NCI-H748 treated with DMSO at 0.1 percent for 48 hours (cell line): ENCODE results near the gene GPR152.
A peak's percentile ranks its signal among the peaks of the same experiment; 100 is the strongest.

ENCODE experiments used
- DNase-seq: peaks from one replicate; lab custom pipeline; 2025; lab: John Stamatoyannopoulos, UW

The GPR152 gene

DNA sequence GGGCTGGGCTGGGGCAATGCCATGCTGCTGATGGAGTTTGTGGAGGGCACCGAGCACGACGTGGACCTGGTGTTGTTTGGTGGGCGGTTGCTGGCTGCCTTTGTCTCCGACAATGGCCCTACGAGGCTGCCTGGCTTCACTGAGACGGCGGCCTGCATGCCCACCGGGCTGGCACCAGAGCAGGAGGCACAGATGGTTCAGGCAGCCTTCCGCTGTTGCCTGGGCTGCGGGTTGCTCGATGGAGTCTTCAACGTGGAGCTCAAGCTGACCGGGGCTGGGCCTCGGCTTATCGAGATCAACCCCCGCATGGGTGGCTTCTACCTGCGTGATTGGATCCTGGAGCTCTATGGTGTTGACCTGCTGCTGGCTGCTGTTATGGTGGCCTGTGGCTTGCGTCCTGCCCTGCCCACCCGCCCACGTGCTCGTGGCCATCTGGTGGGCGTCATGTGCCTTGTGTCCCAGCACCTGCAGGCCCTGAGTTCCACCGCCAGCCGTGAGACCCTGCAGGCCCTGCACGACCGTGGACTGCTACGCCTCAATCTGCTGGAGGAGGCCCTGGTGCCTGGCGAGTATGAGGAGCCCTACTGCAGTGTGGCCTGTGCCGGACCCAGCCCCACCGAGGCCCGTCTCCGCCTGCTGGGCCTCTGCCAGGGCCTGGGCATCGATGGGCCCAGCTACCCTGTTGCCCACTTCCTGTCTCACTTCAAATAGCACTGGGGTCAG is 28.5 kb downstream of the GPR152 start:
- no peak for DNase-seq

DNA sequence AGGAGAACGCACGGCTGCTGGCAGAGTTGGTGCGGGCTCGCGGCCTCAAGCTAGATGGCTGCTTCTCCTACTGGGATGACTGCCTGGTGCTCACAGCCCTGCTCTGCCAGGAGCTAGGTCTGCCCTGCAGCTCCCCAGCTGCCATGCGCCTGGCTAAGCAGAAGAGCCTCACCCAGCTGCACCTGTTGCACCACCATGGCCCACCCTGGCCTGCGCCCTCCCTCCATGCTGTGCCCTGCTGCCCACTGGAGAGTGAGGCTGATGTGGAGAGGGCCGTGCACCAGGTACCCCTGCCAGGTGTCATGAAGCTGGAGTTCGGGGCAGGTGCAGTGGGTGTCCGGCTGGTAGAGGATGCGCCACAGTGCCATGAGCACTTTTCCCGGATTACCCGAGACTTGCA is 29.1 kb downstream of the GPR152 start:
- DNase-seq, result no peak

DNA sequence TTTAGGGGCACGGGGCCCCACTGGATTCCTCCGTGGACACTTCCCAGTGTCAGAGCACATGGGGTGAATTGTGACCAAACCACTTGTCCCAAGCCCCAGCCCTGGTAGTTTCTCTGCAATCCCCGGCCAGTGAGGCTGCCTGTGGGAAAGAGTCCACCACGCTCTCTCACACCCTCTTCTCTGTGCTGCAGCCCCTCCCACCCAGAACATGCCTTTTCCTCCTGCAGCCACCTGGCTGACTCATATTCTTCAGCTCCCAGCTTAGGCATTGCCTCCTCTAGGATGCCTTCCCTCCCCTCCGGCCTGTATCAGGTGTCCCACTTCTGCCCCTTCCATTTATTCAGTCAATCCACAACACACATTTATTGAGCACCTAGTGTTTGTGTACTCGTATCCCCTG is 29.6 kb downstream of the GPR152 start:
- no peak for DNase-seq

DNA sequence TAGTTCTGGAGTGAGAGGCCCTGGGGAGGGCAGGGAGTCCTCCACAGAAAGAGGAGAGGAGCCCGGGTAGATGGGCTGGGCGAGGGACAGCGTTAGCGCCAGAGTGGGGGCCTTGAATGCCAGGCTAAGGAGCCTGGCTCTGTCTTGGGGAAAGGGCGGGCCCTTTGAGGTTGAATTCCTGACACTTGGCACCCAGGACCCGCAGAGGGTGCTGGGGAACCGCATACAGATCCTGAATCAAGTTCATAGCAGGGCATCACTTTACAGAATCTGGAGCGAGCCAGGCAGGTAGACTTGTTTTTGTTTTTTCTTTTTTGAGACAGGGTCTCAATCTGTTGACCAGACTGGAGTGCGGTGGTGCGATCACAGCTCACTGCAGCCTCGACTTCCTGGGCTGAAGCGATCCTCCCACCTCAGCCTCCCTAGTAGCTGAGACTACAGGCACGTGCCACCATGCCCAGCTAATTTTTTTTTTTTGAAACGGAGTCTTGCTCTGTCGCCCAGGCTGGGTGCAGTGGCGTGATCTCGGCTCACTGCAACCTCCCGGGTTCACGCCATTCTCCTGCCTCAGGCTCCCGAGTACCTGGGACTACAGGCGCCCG is 31.0 kb downstream of the GPR152 start:
- no peak for DNase-seq

DNA sequence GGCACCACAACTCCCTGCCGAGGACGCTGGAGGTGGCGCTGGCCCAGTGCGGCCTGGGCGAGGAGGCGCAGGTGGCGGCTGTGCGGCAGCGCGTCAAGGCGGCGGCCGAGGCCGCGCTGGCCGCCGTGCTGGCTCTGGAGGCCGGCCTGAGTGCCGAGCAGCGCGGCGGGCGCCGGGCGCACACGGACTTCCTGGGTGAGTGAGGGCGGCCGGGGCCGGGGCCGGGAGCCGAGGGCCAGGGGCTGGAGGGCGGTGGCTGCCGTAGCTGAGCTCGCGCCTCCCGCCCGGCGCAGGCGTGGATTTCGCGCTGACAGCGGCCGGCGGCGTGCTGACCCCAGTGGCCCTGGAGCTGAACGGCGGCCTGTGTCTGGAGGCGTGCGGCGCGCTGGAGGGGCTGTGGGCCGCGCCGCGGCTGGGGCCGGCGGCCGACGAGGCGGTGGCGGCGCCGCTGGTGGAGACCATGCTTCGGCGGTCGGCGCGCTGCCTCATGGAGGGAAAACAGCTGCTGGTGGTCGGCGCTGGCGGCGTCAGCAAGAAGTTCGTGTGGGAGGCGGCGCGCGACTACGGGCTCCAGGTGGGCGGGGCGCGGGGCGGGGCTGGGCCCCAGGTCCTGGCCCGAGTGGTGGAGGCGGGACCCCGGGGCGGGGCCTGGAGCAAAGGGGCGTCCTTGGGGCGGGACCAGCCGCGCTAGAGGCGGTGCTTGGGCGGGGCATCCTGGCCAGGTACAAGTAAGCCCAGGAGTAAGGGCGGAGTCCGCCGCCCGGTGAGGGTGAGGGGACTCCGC is 31.7 kb downstream of the GPR152 start:
- peak; percentile 88 for DNase-seq

DNA sequence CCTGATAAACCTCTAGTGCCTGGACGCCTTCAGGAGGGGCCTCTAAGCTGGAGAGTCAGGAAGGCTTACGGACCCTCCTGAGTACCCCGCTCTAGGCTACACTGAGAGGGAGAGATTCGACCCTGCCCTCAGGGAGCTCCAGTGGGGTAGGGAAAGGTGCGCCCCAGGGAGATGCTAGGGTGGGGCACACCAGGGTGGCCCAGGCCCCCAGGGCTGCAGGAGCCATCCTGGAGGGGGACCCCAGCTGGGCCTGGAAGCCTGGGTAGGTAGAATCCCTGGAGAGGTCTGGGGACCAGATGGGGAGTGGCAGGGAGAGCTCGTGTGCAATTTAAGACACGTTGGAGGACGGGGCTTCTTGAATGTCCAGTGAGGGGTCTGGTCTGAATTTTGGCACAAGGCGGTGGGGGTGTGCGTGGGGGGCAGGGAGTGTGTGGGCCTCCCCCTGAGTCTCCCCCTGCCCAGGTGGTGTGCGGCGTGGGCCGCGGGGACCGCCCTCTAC is 32.3 kb downstream of the GPR152 start:
- no peak for DNase-seq

DNA sequence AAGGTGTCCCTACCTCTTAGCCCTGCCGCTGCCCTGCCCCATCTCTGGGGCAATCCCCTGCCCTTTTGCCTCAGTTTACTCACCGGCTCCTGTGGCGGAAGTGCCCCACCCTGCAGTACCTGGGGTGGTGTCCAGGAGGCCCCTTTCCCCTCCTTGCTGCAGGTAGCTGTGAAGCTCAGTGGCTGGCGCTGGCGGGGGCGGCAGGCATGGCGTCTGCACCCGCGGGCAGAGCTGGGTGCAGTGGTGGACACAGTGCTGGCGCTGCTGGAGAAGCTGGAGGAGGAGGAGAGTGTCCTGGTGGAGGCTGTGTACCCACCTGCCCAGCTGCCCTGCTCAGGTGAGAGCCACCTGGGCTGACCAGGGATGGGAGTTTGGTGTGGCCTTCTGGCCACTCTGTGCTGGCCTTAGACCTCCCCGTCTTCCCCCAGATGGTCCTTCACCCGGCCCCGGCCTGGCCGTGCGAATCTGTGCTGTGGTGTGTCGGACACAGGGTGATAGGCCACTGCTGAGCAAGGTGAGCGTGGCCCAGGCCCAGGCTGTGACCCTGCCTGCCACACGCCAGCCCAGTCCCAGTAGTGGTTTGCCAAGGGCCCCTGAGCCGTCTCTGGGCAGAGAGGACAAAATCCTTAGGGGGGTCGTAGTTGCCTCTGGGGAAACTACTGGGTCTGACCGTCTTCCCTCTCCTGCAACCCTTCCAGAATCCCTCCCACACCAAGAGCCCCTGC is 33.0 kb downstream of the GPR152 start:
- DNase-seq, result no peak

DNA sequence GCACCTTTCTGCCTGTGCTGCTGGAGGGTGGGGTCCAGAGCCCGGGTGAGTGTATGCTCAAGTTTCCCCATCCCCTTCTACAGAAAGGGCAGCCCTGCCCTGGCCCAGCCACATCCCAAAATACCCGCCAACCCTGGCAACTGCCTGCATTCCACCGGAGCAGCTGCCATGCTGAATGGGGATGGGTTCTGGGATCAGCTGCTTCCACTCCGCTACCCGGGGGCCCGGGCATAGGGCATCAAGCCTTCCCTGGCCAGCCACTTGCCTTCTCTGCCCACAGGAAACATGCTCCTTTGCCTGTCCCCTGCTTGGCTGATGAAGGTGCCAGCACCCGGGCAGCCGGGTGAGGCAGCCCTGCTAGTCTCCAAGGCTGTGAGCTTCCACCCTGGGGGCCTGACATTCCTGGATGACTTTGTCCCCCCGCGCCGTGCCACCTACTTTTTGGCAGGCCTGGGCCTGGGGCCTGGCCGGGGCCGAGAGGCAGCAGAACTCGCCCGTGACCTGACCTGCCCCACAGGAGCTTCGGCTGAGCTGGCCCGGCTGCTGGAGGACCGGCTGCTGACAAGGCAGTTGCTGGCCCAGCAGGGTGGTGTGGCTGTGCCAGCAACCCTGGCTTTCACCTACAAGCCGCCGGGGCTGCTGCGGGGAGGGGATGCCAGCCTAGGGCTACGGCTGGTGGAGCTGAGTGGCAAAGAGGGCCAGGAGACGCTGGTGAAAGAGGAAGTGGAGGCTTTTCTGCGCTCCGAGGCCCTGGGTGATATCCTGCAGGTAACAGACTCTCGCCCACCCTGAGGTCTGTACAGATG is 33.9 kb downstream of the GPR152 start:
- no peak for DNase-seq

DNA sequence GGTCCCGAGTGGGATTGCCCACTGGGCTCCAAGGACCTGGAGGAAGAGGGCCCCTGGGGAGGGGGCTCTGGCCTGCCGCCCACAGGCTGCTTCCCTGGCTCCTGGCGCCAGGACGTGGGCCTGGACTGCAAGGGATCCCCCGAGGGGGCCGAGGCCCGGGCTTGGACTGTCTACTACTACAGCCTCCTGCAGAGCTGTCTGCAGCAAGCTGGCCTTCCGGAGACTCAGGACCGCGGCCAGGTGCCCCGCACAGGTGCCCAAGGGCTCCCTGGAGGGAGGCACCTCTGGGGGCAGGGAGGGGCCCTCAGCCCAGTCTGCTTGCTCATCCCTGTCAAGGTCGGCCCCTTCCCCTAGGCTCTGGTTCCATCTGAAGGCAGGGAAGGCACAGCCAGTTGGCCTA is 35.1 kb downstream of the GPR152 start:
- no peak for DNase-seq

DNA sequence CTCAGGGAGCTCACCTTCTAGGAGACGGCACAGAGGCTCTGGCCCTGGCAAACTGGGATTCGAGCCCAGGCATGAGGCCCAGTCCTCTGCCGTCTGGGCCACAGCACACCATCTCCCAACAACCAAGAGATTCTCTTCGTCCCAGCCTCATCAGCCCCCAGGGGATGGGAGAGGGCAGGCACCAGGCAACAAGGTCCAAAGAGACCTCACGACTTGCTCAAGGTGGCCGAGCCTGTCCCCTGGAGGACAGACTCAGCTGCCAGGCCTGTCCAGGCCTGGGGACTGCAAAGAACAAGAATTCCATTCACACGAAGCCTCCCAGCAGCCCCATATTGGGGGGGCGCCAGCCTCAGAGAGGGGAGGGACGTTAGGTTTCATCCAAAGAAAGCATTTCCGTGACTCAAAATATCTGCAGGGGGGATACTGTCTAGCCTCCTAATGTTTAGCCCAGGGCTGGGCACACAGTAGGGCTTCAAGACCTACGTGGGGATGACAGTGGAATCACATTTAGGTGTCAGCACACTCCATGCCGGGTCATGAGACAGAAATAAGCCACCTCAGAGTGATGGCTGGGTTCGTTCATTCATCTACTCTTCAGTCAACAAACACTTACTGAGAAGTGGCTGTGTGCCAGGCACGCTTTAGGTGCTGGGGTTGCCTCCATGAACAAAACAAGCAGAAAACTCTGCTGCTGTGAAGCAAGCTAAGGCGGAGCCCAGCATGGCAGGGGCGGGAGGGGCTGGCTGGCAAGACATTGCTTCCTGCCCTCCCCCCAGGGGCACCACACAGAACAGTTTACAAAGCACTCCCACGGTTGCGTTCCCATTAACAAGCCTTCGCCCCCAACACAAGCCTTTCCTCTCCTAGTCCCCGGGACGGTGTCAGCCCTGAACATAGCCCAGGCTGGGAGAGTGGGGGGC is 35.9 kb downstream of the GPR152 start:
- peak; percentile 25 for DNase-seq

DNA sequence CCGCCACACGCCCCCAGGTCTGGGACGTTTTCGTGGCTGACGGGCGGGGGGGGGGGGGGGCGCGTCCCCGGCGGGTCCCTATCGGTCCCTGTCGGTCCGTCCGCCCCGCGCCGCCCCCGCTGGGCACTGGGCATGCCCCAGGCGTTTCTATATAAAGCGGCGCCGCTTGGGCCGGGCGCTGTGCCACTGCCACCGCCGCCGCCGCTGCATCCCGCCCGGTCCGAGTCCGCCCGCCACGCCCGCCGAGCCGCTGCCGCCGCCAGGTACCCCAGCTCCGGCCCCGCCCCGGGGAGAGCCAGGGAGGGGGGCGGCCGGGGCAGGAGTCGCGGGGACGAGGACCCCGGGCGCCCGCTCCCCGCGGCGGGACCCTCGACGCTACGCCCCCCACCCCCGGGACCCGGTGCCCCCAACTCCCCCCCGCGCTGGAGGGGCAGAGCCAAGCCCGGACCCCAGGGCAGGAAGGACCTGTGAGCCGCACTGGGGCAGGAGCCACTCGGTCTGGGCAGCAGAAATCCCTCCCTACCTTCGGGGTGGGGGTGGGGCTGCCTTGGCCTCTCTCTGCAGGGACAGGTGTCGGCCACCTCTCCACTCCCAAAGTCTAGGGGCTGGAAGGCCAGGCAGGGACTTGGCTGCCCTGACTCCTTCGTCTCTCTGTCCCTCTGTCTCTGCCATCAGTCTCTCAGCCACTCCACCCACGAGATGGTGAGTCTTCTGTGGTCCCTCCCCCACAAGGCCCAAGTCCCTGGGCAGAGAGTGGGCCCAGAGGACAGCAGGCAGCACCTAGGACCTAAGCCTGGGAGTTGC is 36.8 kb downstream of the GPR152 start, which contains the start of gene CARNS1:
TSS of gene CARNS1 (plus strand) at position 178 of the 804 bp plus-strand sequence. CDS start at position 700, 522 bp downstream.
- DNase-seq, result no peak

DNA sequence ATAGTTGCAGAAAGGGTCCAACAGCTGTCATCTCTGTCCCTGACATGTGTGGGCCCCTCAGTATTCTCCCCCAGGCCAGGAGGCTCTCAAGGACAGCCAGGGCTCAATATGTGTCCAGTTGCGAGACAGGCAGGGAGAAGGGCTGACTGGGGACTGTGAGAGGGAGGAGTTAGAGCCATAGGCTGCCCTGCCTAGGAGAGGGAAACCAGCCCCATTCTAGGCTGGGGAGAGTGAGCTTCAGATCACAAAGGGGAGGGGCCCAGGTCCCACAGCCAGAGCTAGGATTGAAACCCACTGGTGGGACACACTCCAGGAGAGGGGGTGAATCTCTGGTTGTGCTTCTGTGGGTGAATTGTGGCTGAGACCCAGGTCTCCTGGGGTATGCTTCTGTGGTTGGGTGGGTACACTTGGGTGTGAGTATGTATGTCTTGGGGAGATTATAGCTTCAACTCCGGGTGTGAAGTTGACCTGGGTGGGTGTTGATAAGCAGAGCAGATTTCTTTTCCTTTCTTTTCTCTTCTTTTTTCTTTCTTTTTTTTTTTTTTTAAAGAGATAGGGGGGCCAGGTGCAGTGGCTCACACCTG is 39.2 kb downstream of the GPR152 start:
- no peak for DNase-seq

DNA sequence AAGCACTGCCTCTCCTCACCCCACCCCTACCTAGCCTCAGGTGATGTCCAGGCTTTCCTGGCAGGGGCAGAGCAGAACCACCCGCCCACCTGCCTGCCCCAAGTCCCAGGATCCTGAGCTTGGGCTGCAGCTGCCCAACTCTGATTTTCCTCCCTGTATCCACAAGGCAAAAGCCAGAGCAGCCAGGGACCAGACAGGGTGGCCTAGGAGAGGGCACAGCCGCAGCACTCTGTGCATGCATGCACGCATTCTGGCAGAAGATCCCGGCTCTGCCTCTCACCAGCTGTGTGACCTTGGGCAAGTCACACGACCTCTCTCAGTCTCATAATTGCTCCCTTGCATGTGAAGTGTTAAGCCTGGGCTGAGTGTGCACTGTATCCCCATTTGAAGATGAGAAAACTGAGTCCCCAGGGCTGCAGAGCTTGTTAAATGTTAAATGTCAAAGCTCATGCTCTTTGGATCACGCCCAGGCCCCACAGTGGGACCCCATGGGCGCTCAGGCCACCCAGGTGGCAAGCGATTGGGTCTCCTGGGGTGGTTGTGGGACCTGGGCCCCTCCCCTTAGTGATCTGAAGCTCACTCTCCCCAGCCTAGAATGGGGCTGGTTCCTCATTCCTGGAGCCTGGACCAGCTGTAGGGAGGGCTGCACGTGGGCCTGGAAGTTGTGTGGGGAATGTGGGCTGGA is 39.9 kb downstream of the GPR152 start:
- DNase-seq, result no peak

DNA sequence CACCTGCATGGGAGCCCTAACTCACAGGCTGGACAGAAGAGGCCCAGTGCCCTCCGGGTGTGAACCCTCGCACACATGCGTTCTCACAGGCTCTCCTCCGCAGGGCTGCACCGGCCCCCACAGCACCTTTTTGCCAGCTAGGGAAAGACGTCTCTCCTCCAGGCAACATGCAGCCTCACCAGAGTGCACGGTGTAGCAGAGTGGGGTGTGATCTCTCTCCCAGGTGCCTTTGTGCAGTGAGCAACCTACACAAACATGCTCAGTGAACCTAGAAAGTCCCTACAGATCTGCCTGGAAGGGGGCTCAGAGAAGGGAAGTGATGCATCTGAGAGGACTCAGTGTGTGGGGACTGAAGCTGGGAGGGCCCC is 40.8 kb downstream of the GPR152 start:
- DNase-seq, result no peak

DNA sequence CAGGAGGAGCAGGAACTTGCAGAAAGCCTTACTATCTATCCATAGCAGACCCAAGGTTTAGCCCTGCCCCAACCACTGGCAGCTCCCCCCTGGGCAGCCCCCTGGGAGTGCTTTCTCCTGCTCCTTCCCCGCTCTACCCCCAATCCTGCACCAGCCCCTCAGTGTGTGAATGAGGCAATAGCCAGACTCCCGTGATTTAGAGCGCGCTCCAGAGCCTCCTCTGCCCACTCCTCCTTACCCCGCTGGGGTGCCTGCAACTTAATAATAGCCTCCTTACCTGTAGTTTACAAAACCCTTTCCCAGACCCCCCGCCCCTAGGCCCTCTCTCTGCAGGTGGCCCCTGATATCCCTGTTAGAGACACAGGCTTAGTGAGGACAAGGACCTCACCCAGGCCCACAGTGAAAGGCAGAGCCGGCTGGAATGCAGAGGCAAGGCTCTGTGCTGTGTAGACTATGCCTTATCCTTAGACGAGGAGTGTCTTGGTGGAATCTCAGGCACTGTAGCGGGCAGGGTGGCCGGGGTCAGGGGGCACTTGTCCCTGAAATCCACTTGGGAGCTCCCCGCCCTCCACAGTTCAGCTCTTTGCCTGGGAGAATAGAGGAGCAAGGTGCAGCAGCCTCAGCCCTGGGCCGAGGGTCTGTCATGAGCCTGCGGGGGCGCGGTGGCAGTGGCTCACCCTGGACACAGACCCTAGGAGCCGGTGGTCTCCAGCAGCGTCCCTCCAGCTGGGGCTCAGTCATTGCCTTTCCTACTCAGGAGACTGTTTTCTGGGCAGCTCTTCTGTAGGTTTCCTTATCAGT is 41.3 kb downstream of the GPR152 start:
- no peak for DNase-seq

DNA sequence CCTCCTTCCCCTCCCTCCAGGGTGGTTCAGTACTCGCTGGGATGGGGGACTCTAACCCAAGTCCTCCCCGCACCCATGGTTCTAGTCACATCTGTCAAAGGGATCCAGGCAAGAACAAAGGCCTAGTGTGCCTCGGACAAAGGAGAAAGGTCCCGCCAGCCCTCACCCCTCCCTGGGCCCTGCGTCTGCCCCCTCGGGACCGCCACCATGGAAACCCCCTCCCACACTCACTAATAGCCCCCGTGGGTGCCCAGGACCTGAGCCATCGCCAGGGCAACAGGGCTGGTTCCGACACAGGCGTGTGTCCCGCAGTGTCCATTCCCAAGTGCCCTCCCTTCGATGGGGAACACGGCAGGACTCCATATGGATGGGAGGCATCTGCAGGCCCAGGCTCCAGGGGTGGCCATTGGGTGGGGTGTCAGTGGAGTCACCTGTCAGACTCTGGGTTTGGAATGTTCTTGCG is 42.1 kb downstream of the GPR152 start:
- DNase-seq, result no peak

DNA sequence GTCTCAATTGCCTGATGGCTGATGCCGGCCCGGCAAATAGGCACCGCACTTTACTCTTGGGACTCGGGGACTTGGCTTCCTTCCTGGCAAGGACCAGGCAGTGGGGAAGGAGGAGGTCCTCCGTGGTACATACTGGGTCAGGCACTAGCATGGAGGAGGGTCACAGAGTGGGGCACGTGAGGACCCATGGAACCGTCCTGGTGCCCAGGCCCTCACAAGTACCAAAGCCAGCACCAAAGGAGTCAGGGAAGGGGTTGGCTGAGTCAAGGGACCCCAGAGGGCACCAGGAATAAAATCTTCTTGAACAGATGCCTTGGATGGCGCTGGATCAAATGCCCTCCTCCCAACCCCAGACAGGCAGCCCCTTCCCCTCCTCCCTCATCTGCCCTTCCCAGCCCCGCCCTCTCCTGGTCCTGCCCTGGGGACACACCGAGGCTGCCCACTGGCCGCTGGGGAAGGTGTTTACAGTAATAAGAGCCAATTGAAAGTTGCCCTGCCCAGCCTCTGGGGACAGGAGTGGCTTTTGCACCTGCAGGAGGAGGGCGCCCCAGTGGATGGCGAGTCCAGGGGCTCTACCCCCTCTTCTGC is 42.7 kb downstream of the GPR152 start:
- DNase-seq, result peak; percentile 46
